Stimulated activated CD8-positive, alpha-beta memory T cell treated with anti-CD3 and anti-CD28 coated beads, Interleukin-15, amount 100 ng/mL, for 48 hours (primary cell): Measurements from ENCODE around the gene VEGFA.

ENCODE experiments used
- DNase-seq, 2 donors: peaks; one replicate each; pipeline ENCODE4 v3.0.0-alpha.2; 2020; ENCODE audit warnings: low read depth in 2 of 2

The VEGFA gene

GRCh38 chr6:43784049-43784855 lies 14.2 kb downstream of the VEGFA start:
- DNase-seq = no peak

DNA sequence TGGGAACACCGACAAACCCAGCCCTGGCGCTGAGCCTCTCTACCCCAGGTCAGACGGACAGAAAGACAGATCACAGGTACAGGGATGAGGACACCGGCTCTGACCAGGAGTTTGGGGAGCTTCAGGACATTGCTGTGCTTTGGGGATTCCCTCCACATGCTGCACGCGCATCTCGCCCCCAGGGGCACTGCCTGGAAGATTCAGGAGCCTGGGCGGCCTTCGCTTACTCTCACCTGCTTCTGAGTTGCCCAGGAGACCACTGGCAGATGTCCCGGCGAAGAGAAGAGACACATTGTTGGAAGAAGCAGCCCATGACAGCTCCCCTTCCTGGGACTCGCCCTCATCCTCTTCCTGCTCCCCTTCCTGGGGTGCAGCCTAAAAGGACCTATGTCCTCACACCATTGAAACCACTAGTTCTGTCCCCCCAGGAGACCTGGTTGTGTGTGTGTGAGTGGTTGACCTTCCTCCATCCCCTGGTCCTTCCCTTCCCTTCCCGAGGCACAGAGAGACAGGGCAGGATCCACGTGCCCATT lies 15.3 kb downstream of the VEGFA start:
- DNase-seq = no peak

GRCh38 chr6:43785904-43786303 lies 15.9 kb downstream of the VEGFA start:
- DNase-seq = no peak

GRCh38 chr6:43786664-43787329 lies 16.8 kb downstream of the VEGFA start:
- DNase-seq = no peak

- DNase-seq = no peak
These were observed 18.3 kb downstream of the VEGFA start for GRCh38 chr6:43788301-43788700.

DNA sequence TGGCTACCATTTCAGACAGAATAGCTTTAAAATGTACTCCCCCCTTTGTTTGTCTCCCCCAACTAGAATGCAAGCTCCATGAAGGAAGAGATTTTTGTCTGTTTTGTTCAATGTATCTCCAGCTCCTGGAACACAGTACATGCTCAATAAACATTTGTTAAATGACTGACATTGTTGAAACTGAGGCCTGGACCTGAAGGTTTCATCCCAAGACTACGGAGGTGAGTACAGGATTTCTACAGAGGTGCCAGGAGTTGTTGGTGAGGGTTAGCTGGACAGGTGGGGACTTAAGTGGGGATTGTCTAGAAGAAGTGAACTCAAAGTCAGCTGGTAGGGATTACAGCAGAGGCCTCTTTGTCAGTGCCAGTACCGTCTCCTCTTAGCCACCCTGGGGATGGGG lies 19.4 kb downstream of the VEGFA start:
- no peak for DNase-seq

- no peak for DNase-seq
These were observed 20.0 kb downstream of the VEGFA start for GRCh38 chr6:43790031-43790430.

GRCh38 chr6:43791745-43792422 lies 21.9 kb downstream of the VEGFA start:
- DNase-seq = no peak

DNA sequence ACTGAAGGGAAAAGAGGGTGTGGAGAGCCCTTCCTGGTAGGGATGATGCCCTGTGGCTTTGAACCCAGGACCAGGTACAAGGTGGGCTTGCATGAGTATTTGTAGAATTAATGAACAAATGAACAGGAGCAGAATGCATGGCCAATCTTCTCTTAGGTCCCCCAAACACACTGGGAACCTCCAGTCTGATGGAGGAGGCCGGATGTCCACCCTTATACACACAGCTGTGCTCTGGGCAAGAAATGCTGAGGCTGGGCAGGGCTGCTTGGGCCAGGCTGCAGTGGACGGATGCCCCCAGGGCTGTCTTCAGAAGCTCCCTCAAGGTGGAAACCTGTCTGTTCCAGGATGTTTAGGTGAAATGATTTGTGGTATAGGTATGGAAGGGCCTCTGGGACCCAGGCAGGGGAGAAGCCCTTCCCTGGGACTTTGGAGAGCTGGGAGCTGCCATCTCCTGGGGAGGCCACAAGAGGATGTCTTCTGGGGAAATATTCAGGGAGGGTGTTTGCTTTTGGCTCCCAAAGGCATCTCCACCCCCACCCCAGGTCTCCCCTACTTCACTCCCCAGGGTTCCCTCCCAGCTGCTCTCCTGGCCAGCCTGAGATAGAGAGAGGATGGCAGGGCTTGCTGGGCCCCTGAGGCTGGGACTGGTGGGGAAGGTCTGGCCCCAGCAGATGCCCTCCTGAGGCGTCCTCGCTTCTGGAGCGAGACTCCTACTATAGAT lies 23.3 kb downstream of the VEGFA start:
- DNase-seq = no peak

GRCh38 chr6:43793875-43794242 lies 23.8 kb downstream of the VEGFA start:
- no peak for DNase-seq

GRCh38 chr6:43795421-43795820 lies 25.4 kb downstream of the VEGFA start:
- DNase-seq = no peak

DNA sequence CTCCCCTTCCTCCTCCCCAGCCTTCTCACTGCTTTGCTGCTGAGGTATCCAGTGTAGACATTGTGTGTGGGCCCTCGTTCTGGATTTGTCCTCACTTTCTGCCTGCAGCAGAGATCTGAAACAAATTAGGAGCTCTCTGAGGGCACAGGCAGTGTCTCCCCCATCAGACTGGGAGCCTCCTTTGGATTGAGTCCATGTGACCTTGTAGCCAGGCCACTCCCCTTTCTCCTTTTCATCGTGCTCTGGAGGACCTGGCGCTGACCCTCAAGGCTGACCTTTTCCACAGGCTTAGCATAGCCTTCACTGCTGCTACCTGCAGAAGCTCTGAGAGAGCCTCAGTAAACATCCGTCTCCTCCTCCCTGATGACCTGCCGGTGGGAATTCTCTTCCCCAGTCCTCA lies 26.2 kb downstream of the VEGFA start:
- DNase-seq = no peak

DNA sequence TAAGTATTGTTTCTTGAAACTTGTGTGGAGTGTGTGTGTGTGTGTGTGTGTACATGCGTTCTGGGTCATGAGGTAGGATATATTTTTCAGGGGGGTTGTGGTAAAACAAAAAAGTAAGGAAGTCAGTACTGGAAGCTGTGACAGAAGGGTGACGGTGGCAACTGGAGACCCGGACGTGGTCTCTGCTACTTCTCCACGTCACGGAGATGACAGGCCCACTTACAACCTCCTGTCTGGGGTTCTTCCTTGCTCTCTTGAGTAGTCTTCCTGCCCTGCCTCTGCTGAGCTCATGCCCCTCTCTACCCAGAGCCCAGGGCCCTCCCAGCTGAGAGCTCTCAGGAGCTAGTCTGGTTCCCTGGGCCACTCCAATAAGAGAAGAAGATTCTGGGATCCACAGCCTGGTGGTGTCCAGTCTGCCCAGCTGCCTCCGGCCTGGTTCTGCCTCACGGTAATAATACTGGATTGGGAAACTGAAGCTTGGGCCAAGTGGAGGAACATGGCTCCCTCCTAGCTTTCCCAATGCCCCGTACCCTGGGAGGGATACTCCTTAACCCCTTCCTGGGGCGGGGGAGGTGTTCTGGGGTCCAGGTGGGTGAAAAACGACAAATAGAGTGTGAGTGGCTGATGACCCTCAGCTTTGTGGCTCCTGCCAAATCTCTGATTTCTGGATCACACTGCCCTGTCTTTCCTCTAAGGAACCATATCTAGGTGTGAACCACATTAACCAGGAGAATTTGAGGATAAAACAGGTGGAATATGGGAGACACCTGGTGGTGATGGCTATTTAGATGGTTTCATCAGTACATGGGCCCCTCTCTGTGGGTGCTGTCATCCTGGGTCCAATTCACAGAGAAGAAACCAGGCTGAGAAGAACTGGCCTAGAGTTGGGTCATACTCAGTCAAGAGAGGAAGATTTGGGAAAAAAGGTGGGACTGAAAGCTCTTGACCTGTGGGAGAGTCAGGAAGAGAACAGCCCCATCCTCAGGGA lies 27.2 kb downstream of the VEGFA start:
- no peak for DNase-seq

DNA sequence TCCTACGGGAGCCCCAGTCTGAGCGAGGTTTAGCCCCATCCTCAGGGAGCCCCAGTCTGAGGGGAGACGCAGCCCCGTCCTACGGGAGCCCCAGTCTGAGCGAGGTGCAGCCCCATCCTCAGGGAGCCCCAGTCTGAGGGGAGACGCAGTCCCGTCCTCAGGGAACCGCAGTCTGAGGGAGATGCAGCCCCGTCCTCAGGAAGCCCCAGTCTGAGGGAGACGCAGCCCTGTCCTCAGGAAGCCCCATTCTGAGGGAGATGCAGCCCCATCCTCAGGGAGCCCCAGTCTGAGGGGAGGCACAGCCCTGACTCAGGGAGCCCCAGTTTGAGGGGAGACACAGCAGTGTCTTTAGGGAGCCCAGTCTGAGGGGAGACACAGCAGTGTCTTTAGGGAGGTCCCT lies 27.9 kb downstream of the VEGFA start:
- DNase-seq = no peak

- DNase-seq = no peak
These were observed 28.9 kb downstream of the VEGFA start for GRCh38 chr6:43798688-43799444.

DNA sequence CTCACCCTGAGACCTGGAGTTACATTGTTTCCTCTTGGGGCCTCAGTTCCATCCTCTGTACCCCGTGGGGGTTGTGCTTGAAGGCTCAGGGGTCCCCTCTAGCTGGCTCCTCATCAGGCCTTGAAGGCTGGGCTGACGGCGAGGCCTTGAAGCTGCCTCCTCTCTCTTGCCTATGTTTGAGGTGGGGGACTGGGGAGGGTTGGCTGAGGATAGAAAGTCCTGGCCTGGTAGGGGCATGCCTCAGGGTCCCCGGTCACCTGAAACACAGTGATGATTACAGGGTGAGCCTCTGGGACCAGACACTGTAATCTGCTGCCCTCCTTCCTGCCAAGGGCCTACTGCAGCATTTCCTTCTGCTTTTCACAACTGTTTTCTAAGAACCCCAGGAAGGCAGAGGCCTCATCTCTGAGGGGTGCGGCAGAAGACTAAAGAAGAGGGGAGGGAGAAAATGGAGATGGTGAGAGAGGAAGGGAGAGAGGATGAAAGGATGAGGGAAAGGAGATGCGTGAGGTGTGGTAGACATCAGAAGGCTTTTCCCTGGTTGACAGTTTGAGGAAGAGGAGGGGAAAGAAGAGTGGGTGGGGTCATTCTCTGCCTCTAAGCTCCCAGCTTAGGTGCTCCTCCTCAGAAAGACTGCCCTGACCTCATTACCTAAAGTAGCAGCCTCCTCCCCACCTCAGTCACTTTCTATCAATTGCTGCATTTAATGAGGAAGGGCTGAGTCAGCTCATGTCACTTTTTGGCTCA lies 29.7 kb downstream of the VEGFA start:
- no peak for DNase-seq

DNA sequence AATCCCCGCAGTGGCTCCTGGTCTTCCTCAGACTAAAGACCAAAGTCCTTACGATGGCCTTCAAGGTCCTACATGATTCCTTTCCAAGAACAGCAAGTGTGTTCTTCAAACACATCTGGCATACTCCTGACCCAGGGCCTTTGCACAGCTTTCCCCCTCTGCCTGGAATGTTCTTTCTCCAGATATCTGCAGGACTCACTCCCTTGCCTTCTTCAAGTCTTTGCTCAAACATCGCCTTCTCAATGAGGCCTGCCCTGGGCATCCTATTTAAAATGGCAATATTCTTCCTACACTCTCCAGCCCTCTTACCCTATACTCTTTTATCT lies 30.2 kb downstream of the VEGFA start:
- DNase-seq = no peak

DNA sequence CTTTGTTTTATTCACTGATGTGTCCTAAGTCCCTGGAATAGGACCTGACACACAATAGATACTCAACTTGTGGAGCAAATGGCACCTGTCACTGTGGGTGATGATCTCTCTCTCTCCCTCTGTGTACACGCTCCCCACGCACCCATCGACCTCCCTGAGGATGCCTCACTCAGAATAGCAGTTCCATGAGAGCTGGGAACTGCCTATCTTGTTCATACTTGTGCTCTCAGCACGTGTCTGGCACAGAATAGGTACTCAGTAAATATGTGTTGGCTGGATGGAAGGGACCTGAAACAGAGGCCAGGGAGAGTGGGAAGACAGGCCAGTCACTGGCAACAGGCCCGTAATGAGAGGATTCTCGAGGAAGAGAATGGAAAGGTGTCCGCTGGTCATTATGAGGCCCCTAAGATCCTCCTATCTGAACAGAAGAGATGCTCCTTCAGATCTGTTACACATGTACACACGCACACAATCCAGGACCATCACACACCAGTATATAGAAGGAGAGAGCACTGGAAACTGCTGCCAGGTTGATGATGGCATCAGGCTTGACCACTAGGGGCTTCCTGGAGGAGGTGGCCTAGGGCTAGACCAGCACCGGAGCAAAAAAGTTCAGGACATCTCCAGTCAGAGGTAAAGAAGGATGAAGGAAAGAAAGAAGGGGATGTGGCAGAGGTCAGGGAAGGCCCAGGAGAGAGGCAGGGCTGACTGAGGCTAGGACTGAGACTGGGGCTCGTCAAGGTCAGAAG lies 30.9 kb downstream of the VEGFA start:
- no peak for DNase-seq
